Neural cell (in vitro differentiated cells): Measurements from ENCODE around the gene NBR1. TPM values are rescaled to one million over a fixed set of nuclear protein-coding genes. Genes with fewer than 3 reads are reported as not detected.

Source experiments
- H2AFZ ChIP-seq: fragments of 200-600, 300-800 bp; sonication (generic), shearing (Covaris generic); 2 replicates; pipeline ENCODE4 v1.6.0; 2014; ENCODE audit warnings: low read depth, mild to moderate bottlenecking, antibody characterized with exemption, low read length, moderate library complexity
- H3F3A ChIP-seq: fragments of 200-600 bp; shearing (Covaris generic); 2 replicates; pipeline ENCODE4 v1.6.1; 2016; ENCODE audit warnings: mild to moderate bottlenecking, moderate library complexity, mixed read lengths, antibody characterized with exemption, low read length; ENCODE audit not compliant: insufficient read depth, poor library complexity, severe bottlenecking
- H3K27ac ChIP-seq: fragments of 200-600, 300-800 bp; sonication (generic), shearing (Covaris generic); 2 replicates; pipeline ENCODE4 v1.5.1; 2014; ENCODE audit warnings: mild to moderate bottlenecking, low read length, moderate library complexity
- H3K27me3 ChIP-seq: fragments of 300-800, 200-600 bp; sonication (generic), shearing (Covaris generic); 2 replicates; pipeline ENCODE4 v1.6.0; 2014; ENCODE audit warnings: mild to moderate bottlenecking, low read depth, low read length, moderate library complexity; ENCODE audit not compliant: insufficient read depth
- H3K36me3 ChIP-seq: fragments of 300-800, 200-600 bp; sonication (generic), shearing (Covaris generic); 2 replicates; pipeline ENCODE4 v1.5.1; 2014; ENCODE audit warnings: mild to moderate bottlenecking, antibody characterized with exemption, low read length, moderate library complexity; ENCODE audit not compliant: insufficient read depth
- H3K4me2 ChIP-seq: fragments of 300-800, 200-600 bp; sonication (generic), shearing (Covaris generic); 2 replicates; pipeline ENCODE4 v1.6.0; 2014; ENCODE audit warnings: mild to moderate bottlenecking, low read length
- H3K4me3 ChIP-seq: fragments of 300-800, 200-600 bp; sonication (generic), shearing (Covaris generic); 2 replicates; pipeline ENCODE4 v1.5.1; 2014; ENCODE audit warnings: mild to moderate bottlenecking, low read length, moderate library complexity
- H3K79me2 ChIP-seq: fragments of 200-600 bp; shearing (Covaris generic); replicated peaks from 2 replicates; pipeline ENCODE4 v1.6.0; 2014; ENCODE audit warnings: mild to moderate bottlenecking, low read length, moderate library complexity; ENCODE audit not compliant: insufficient read depth
- H3K9ac ChIP-seq: fragments of 300-800, 200-600 bp; sonication (generic), shearing (Covaris generic); 2 replicates; pipeline ENCODE4 v1.6.1; 2016; ENCODE audit warnings: mild to moderate bottlenecking, low read length, mixed read lengths
- H3K9me2 ChIP-seq: fragments of 200-600 bp; shearing (Covaris generic); 2 replicates; pipeline ENCODE4 v1.6.1; 2016; ENCODE audit warnings: mild to moderate bottlenecking, low read length, mixed read lengths; ENCODE audit not compliant: insufficient read depth
- H3K9me3 ChIP-seq: fragments of 200-600, 300-800 bp; sonication (generic), shearing (Covaris generic); 2 replicates; pipeline ENCODE4 v1.6.1; 2016; ENCODE audit warnings: mild to moderate bottlenecking, mixed run types, low read length, moderate library complexity, mixed read lengths
- H4K20me1 ChIP-seq: fragments of 200-600 bp; shearing (Covaris generic); 2 replicates; pipeline ENCODE4 v1.6.1; 2016; ENCODE audit warnings: mild to moderate bottlenecking, mixed run types; ENCODE audit not compliant: insufficient read depth
- EP300 ChIP-seq: fragments of 450-650 bp; conservative IDR thresholded peaks from 2 replicates; pipeline ENCODE4 v1.6.1; 2014; ENCODE audit warnings: antibody characterized with exemption, mild to moderate bottlenecking, moderate library complexity; ENCODE audit not compliant: poor library complexity, severe bottlenecking
- EZH2 ChIP-seq: fragments of 200-600, 300-800 bp; shearing (Covaris generic), sonication (generic); IDR thresholded peaks from 2 replicates; pipeline ENCODE4 v1.6.1; 2014; ENCODE audit warnings: antibody characterized with exemption, low read length, borderline replicate concordance, mild to moderate bottlenecking; ENCODE audit not compliant: insufficient read depth, poor library complexity, severe bottlenecking
- MXI1 ChIP-seq: fragments of 450-650 bp; conservative IDR thresholded peaks from 2 replicates; pipeline ENCODE4 v1.6.1; 2014; ENCODE audit warnings: antibody characterized with exemption, mild to moderate bottlenecking; ENCODE audit not compliant: poor library complexity, severe bottlenecking
- POLR2AphosphoS5 ChIP-seq: IDR thresholded peaks from 2 replicates; pipeline ENCODE4 v1.6.1; 2012
- RAD21 ChIP-seq: fragments of 450-650 bp; conservative IDR thresholded peaks from 2 replicates; pipeline ENCODE4 v1.6.1; 2014; ENCODE audit warnings: antibody characterized with exemption, mild to moderate bottlenecking, moderate library complexity
- SMC3 ChIP-seq: fragments of 450-650 bp; conservative IDR thresholded peaks from 2 replicates; pipeline ENCODE4 v1.6.1; 2014; ENCODE audit warnings: antibody characterized with exemption, mild to moderate bottlenecking, moderate library complexity; ENCODE audit not compliant: poor library complexity
- TAF1 ChIP-seq: IDR thresholded peaks from 2 replicates; pipeline ENCODE4 v1.6.1; 2012; ENCODE audit warnings: low read depth
- polyA plus RNA-seq: library from polyadenylated mRNA; depleted of rRNA; stranded (reverse); fragments of >200 nt; gene quantifications from 2 replicates; pipeline ENCODE4 v1.2.3, GENCODE V29; 2014
- TF ChIP-seq, protein P1 (sequence below): fragments of 450-650 bp; IDR thresholded peaks from 2 replicates; pipeline ENCODE4 v1.5.1; 2014; ENCODE audit warnings: antibody characterized with exemption, mild to moderate bottlenecking, moderate library complexity; ENCODE audit not compliant: poor library complexity, severe bottlenecking
- TF ChIP-seq, protein P2 (sequence below): IDR thresholded peaks from 2 replicates; pipeline ENCODE4 v1.6.1; 2012; ENCODE audit warnings: borderline replicate concordance

The NBR1 gene
- polyA plus RNA-seq, 1 donor from 2014 or later: 62.4 TPM

DNA sequence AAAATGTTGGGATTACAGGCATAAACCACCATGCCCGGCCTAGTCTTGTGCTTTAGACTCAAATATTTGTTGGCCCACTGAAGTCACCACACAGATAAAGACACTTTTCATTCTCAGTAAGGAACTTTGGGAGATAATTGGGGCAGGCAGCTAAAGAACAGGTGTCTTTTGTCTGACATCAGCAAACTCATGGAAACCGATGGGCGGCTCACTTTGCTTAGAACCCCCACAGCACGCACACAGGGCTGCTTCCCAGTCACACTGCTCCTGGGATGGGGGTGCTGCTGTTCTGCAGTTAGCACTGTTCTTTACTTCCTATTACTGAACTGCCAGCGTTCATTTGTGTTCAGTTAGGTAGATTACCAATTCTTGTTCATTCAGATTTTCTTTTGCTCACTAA, 27.8 kb upstream of the NBR1 start:
- Histone ChIP-seq H3K9ac (no peak overlapping the region), H4K20me1 (no peaks in the 10 kb centered on the region), H2AFZ (no peak overlapping the region), H3K9me3 (no peaks in the 10 kb centered on the region), H3K9me2 (no peaks in the 10 kb centered on the region), H3K27ac (no peak overlapping the region), H3K4me2 (no peak overlapping the region), H3K79me2 (no peaks in the 10 kb centered on the region), H3K4me3 (no peak overlapping the region), H3K36me3 (no peaks in the 10 kb centered on the region), H3K27me3 (no peaks in the 10 kb centered on the region), H3F3A (no peaks in the 10 kb centered on the region)
- TF ChIP-seq SMC3 (no peak), EZH2 (no peak), TAF1 (no peak), RAD21 (no peak), EP300 (no peak), POLR2AphosphoS5 (no peak), MXI1 (no peak)
- TF ChIP-seq, protein P1, sequence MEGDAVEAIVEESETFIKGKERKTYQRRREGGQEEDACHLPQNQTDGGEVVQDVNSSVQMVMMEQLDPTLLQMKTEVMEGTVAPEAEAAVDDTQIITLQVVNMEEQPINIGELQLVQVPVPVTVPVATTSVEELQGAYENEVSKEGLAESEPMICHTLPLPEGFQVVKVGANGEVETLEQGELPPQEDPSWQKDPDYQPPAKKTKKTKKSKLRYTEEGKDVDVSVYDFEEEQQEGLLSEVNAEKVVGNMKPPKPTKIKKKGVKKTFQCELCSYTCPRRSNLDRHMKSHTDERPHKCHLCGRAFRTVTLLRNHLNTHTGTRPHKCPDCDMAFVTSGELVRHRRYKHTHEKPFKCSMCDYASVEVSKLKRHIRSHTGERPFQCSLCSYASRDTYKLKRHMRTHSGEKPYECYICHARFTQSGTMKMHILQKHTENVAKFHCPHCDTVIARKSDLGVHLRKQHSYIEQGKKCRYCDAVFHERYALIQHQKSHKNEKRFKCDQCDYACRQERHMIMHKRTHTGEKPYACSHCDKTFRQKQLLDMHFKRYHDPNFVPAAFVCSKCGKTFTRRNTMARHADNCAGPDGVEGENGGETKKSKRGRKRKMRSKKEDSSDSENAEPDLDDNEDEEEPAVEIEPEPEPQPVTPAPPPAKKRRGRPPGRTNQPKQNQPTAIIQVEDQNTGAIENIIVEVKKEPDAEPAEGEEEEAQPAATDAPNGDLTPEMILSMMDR: no peak
- TF ChIP-seq, protein P2, sequence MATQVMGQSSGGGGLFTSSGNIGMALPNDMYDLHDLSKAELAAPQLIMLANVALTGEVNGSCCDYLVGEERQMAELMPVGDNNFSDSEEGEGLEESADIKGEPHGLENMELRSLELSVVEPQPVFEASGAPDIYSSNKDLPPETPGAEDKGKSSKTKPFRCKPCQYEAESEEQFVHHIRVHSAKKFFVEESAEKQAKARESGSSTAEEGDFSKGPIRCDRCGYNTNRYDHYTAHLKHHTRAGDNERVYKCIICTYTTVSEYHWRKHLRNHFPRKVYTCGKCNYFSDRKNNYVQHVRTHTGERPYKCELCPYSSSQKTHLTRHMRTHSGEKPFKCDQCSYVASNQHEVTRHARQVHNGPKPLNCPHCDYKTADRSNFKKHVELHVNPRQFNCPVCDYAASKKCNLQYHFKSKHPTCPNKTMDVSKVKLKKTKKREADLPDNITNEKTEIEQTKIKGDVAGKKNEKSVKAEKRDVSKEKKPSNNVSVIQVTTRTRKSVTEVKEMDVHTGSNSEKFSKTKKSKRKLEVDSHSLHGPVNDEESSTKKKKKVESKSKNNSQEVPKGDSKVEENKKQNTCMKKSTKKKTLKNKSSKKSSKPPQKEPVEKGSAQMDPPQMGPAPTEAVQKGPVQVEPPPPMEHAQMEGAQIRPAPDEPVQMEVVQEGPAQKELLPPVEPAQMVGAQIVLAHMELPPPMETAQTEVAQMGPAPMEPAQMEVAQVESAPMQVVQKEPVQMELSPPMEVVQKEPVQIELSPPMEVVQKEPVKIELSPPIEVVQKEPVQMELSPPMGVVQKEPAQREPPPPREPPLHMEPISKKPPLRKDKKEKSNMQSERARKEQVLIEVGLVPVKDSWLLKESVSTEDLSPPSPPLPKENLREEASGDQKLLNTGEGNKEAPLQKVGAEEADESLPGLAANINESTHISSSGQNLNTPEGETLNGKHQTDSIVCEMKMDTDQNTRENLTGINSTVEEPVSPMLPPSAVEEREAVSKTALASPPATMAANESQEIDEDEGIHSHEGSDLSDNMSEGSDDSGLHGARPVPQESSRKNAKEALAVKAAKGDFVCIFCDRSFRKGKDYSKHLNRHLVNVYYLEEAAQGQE: no peak

DNA sequence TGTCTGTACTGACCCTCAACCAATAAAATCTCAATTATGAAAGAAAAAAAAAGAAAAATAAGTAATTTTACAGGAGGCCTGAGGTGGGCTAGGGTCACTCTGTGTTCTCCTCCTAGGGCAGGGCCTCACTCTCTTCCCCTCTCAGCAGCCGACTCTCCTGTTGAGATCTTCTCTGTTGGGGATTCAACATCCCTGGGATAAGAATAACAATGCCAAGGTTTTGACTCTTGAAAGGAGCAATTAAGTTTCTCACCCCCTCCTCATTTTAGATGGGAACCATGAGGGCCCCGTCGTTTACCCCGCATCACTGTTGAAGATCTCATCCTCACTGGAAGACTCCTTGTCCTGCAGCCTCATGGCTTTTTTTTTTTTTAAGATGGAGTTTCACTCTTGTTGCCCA, 24.4 kb upstream of the NBR1 start:
- no peak overlapping the region for H3K4me3 ChIP-seq
- H4K20me1 ChIP-seq: no peaks in the 10 kb centered on the region
- no peaks in the 10 kb centered on the region for H3K9me3 ChIP-seq
- H3K27me3 ChIP-seq: no peaks in the 10 kb centered on the region
- no peak overlapping the region for H2AFZ ChIP-seq
- H3K36me3 ChIP-seq: no peaks in the 10 kb centered on the region
- TF ChIP-seq EP300 (no peak), MXI1 (no peak), RAD21 (no peak), TAF1 (no peak), POLR2AphosphoS5 (no peak), EZH2 (no peak)
- TF ChIP-seq, protein P1: no peak
- TF ChIP-seq, protein P2: no peak
- H3F3A ChIP-seq: no peaks in the 10 kb centered on the region
- no peak overlapping the region for H3K4me2 ChIP-seq
- H3K27ac ChIP-seq: no peak overlapping the region
- H3K79me2 ChIP-seq: no peaks in the 10 kb centered on the region
- no peak overlapping the region for H3K9ac ChIP-seq
- H3K9me2 ChIP-seq: no peaks in the 10 kb centered on the region
